NCI-H187 (cell line): Measurements from ENCODE around the gene DBNDD1.
"Not testable (repeated sequence)": the region's sequence is repeated elsewhere in the genome, so short reads cannot be mapped to it uniquely, and the experiment has no call there.

Experiments used
- DNase-seq, 2 experiments: peaks; one replicate each; lab custom pipeline; 2025; lab: John Stamatoyannopoulos, UW

The DBNDD1 gene

GRCh38 chr16:89990799-89991198, 28.5 kb downstream of the DBNDD1 start:
- DNase-seq: no peak

- no peak for DNase-seq
Measured at GRCh38 chr16:89988951-89989350, 30.3 kb downstream of the DBNDD1 start.

DNA sequence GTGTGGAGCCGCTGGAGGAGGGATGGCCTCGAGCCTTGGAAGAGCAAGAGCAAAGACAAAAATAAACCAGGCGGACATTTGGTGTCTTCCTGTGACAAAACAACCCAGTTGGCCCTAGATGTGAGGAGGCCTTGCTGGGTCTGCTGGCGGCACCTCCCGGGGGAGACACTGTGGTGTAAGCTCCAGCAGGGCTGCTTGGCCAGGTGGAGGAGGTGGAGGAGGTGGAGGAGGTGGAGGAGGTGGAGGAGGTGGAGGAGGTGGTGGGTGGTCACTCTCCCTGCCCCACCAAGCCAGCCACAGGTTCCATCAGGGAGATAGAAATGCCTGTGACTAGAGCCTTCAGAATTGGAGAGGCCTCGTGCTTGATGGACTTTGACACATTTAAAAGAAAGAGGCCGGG, 32.1 kb downstream of the DBNDD1 start:
- no peak for DNase-seq

DNA sequence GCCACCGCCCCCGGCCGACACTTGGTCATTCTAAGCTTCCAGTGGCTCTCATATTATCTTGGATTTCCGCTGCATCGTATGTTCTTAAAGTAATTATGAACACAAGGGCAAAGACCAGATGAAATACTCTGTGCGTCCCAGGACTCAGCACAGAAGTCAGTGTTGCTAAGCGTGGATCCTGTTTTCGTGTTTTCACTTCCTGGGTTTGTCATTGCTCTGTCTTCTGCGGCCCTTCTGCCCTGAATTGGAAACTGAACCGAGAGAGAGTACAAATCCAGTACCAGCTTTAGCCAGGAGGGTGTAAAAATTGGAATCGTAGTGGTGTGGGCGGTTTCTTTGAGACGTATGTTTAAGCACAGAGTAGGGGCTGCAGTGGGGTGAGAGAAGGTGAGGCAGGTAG, 32.7 kb downstream of the DBNDD1 start:
- no peak for DNase-seq

DNA sequence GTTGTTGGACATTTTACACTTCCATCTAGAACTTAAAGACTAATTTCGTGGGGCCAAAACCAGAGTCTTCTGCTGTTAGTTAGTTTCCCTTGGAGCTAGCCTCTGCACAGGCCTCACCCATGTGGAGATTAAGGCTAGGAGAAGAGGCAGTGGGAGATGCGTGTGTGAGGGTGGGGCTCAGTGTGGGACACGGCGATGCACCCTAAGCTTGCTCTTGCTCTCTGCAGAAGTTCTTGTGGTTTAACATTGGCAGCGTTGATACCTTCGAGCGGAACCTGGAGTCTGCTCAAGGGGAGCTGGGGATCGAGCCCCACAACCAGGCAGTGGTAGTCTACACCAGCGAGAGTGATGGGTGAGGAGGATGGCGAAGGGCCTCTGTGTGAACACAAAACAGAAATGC, 34.0 kb downstream of the DBNDD1 start:
- DNase-seq: no peak

GRCh38 chr16:89984216-89984615, 35.0 kb downstream of the DBNDD1 start:
- no peak for DNase-seq

- no peak for DNase-seq
Measured at GRCh38 chr16:89983536-89983935, 35.7 kb downstream of the DBNDD1 start.

DNA sequence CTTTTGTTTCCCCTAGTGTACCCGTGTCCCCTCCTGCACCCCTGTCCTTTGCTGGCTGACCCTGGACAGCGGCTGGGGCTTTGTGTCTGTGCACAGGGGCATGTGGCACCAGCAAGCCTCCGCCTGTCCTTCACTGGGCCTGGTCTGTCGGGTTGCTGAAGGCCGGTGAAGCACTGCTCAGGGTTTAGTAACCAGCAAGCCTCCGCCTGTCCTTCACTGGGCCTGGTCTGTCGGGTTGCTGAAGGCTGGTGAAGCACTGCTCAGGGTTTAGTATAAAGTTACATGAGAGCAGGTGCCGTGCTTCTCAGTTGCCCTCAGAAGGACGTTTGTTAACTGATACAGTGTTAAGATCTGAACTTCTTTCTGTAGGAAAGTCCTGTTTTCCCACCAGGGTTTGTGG, 36.9 kb downstream of the DBNDD1 start:
- no peak for DNase-seq

- no peak for DNase-seq
Measured at GRCh38 chr16:89981414-89981813, 37.8 kb downstream of the DBNDD1 start.

DNA sequence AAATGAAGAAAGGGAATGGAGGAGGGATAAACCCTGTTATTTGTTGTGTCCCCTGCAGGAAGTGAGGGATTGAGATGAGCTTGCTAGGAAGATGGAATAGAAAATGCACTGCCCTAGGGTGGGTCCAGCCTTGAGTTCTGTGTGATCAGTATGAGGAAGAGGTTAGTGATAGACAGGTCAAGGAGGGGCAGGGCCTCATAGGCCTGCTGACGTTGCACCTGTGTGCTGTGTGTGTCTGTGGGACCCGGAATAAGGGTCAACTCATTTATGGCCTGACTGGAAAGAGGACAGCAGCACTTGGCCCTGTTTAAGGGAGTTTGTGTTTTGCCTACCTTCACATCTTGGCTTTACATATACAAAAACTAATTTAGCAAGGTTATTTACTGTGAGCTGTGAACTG, 44.4 kb downstream of the DBNDD1 start:
- no peak for DNase-seq

- no peak for DNase-seq
Measured at GRCh38 chr16:89973654-89974335, 45.5 kb downstream of the DBNDD1 start.

GRCh38 chr16:89973235-89973634, 46.0 kb downstream of the DBNDD1 start:
- DNase-seq: no peak

DNA sequence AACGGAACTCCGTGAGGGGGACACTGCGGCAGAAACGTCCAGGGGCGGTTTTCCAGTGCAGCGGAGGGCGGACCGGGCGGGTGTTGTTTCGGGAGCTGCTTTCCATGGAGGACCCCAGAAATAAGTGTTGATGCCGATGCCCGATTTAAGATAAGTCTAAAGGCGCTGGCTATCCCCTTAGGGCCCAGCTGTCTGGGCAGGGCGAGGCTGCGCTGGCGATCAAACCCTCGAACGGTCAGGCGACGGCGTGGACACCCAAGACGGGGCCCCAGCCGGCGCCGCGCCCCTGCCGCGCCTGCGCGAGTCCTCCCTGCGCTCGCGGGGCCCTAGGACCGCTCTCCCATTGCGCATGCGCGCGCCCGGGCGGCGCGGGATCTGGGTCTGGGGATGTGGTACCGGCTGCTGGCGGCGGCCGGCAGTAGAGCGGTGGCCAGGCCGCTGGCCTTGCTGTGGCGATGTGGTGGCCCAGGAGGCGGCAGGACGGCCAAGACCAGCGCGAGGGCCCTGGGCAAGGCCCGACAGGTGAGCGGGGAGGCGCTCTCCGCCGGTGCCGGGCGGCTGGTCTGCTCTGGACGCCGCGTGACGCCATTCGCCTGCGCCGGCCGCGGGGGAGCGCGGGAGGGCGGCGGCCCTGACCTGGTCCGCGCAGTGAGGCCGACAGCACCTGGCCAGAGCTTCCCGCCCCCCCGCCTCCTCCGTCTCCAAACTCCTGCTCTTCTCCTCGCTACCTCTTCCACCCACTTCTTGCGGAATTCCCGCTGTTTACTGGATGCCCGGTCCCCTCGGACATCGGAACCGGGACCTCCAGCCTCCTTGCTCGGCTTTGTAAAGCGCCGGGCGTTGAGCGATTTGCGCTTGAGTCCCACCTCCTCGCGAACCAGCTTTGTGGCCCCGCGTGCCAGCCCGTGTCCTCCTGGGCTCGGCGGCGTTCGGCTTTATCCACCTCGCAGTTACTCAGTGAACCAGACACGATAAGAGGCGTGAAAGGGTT, 46.7 kb downstream of the DBNDD1 start:
- DNase-seq: peak; percentile 73

GRCh38 chr16:89971495-89972243, 47.6 kb downstream of the DBNDD1 start:
- no peak for DNase-seq

DNA sequence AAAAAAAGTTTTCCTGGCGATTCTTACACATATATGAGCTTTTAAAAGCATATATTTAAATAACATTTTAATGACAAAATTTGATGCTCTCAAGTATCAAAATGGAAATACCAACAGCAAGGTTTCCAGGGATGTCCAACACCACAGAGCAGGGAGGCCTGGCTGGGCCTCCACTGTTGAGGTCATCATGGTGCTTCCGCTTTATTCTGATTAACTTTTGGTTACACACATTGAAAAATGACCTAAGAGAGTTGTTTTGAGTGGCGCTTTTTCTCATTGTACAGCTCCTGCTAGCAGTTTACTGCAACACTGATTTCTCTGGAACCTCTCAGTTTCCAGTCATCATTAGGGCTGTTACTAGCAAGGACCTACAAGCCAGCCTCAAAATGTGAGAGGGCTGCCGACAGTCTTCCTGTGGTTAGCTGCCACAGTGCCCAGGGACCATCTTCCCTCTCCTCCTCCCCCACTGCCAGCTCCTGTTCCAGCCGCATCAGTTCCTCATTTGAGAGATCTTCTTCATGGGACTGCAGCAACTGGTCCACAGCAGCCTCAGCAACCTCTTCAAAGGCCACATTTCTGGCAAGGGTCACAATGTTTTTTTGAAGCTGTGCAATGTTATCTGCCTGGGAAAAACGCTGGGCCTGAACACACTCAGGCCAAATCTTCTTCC, 49.4 kb downstream of the DBNDD1 start:
- DNase-seq: no peak

- DNase-seq: not testable (repeated sequence)
Measured at GRCh38 chr16:89968074-89968473, 51.2 kb downstream of the DBNDD1 start.

DNA sequence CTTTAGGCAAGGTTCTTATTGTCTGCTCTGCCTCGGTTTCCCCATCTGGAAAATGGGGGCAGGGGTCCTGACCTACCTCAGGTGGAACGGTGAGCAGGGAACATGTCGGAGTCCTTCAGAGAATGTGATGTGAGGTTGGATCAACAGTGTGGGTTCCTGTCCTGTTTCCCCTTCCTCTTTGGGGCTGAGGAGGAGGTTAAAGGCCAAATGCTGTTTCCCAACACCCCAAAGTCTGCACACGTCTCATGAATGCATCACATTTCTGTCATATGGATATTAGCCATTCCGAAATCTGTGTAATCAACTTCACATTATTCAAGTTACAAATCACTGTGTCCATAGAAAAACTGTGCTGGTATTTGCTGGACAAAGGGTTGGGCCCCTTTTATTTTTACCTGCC, 51.8 kb downstream of the DBNDD1 start:
- DNase-seq: not testable (repeated sequence)

DNA sequence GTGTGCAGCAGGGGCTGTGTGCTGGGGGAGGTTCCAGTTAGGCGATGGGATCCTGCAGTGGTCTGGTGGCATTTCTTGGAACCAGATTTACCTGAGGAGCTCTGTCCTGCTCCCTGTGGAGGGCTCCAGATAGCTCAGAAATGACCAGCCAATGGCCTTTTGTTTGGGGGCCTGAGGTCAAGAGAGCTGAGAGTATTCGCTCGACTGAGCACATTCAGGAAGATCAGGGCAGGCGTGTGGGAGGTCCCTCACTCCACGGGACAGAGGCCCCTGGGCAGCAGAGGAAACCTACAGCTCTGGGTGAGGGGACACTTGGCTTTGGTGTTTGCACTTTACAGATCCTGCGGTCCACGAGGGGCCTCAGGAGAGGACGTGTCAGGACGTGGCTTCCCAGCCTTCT, 52.5 kb downstream of the DBNDD1 start:
- DNase-seq: no peak

- DNase-seq: no peak
Measured at GRCh38 chr16:89965447-89966225, 53.6 kb downstream of the DBNDD1 start.

DNA sequence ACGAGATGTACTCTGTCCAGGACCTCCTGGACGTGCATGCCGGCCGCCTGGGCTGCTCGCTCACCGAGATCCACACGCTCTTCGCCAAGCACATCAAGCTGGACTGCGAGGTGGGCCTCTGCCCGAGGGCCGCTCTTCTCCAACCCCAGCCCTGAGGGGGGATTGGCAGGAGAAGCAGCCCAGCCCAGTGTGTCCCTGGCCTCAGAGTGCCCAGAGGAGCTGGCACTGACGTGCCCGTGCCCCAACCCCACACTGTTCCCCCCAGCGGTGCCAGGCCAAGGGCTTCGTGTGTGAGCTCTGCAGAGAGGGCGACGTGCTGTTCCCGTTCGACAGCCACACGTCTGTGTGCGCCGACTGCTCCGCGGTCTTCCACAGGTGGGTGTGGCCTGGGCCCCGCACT, 55.1 kb downstream of the DBNDD1 start:
- no peak for DNase-seq
